Stimulated activated CD4-positive, alpha-beta T cell treated with anti-CD3 and anti-CD28 coated beads, Interleukin-12 subunit alpha, Interleukin-12 subunit beta, amount 100 ng/mL, for 4 hours (primary cell): ENCODE measurements around the gene TADA3.
"Not testable (repeated sequence)": the region's sequence is repeated elsewhere in the genome, so short reads cannot be mapped to it uniquely, and the experiment has no call there.

Experiments
- DNase-seq: peaks from one replicate; pipeline ENCODE4 v3.0.0-alpha.2; 2020

Gene TADA3

DNA sequence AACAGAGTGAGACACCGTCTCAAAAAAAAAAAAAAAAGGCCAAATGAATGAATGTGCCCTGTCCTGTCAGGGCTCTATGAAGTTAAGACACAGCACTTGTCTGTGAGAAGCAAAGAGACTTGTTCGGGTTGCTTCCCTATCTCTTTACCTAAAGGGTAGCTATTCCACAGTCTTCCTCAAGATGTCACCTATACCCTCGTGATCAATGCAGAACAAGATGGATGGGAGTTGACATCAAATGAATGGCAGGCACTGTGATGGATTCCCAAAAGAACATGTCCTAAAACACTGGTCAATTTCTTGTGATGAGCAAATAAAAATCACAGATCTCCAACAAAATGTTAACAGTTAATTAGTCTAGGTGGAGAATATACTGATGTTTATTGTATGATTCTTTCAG, 9.5 kb downstream of the TADA3 start:
- no peak for DNase-seq

DNA sequence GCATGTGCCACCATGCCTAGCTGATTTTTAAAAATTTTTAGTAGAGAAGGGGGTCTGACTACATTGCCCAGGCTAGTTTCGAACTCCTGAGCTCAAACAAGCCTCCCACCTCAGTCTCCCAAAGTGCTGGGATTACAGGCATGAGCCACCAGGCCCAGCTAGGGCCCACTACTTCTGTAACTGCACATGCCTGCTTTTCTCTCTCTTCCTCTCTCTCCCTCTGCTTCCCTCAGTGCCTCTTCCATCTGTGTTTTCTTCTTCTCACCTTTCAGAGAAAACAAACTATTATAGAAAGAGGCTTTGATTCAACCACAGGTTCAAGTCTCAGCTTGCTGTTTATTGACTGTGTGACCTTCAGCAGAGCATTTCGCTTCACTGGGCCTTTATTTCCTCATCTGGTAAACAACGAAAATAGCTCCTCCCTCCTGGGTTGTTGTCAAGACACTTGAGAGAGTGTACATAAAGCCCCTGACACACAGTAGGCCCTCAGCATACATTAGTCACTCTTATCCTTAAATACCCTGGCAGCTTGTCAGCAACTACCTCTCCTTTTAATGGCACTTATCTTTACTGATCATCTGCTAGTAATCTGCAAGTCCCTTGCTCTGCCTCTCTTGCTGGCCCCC, 10.2 kb downstream of the TADA3 start:
- DNase-seq, result no peak

DNA sequence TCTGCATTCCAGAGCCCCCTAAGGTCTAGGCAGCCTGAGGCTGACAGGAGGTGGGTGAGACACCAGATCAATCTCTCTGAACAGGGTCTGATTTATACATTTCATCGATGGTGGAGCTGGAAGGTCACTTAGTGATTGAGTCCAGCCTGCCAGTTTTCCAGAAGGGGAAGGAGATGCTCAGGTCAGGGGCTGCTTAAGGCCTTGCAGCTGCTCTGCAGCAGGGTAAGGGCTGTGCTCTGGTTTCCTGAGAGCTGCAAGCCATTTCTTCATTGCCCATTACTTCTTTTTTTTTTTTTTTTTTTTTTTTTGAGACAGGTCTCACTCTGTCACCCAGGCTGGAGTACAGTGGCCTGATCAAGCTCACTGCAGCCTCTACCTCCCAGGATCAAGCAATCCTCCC, 10.7 kb downstream of the TADA3 start:
- DNase-seq, result no peak

- no peak for DNase-seq
Measured at GRCh38 chr3:9780910-9781309, 11.4 kb downstream of the TADA3 start.

- DNase-seq, result no peak
Measured at GRCh38 chr3:9780458-9780812, 11.8 kb downstream of the TADA3 start.

DNA sequence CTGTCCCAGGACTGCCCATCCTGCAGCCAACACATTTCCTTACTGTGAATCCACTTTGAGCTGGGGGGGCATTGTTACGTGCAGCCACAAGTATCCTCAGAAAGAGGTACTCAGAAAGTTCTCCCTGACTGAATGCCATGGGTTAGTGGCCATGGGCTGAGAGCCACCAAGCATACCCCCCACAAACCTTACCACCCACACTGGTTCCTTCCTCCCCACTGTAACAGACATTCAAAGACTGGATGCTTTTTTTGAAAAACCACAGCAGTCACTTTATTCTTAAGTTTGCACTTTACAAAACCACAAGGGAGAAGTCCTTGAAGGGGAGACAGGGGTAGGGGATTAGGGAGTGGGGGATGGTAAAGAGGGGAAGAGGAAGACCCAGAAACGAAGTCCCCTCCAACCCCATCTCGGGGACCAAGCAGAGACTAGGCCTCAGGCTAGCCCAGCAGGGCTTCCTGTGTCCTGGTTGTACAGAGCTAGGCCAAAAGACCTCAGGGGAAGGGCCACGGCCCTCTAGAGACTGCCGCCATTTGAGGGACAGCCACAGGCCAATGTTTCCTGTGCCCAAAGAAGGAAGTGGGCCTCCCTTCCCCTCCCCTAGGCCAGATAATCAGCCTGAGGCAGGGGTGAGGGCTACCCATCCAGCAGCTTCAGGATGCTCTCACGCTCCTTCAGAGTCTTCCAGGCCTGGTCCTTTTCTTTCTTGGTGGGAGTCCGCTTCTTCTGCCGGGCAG, 12.4 kb downstream of the TADA3 start:
- no peak for DNase-seq

DNA sequence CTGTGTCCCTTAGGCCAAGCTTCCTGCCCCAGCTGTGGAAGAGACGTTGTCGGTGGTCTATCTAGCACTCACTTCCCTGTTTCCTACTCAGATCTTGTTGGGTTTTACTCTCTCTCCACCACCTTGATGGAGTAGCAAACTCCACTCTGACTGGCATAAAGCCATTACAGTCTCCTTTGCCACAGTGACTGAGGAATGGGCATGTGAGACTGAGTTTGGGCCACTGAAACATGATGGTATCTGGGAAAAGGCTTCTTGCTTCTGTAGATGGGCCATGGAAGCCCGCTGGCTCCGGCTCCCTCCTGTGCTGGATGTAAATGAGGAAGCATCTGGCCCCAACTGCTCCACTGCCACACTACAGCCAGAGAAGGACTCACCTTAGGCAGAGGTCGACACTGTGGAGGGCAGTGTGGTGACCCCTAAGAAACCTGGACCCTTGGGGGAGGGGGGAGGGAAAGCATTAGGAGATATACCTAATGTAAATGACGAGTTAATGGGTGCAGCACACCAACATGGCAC, 13.1 kb downstream of the TADA3 start:
- no peak for DNase-seq

DNA sequence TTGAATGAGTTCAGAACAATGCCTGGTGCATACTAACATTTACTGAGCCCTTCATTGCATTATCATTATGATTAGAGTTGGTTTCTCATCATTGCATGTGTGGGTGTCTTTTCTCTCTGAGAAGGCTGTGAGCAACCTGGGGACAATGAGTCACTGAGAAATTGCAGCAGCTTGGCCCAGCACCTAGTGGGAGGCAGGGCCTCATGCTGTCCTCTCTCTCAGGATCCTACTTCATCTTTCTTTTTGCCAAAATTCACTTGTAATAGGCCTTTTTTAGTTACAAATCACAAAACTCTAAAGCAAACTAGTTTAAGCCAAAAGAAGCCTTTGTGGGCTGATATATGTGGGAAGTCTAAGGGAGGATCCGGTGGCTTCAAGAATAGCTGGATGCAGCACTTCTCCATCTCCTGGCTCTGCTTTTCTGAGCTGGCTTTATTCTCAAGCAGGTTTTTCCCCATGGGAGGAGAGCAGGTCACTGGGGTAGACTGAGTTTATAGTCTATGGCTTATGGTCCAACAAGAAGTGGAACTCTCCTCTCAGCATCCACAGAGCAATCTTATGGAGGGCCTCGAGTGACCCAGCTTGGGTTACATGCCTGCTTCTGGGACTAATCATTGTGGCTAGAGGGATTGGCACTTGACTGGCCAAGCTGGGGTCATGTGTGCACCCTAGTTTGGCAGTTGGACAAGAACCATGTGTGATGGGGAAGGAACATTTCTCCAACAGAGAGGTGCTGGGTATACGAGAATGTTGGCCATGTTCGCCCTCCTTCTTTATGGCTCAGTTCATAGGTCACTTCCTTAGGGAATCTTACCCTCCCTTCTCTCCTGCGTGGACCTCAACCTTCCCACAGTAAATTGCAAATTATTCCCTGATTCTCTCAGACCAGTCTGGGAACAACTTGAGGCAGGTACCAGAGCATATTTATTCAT, 13.9 kb downstream of the TADA3 start:
- DNase-seq, result peak; percentile 52

DNA sequence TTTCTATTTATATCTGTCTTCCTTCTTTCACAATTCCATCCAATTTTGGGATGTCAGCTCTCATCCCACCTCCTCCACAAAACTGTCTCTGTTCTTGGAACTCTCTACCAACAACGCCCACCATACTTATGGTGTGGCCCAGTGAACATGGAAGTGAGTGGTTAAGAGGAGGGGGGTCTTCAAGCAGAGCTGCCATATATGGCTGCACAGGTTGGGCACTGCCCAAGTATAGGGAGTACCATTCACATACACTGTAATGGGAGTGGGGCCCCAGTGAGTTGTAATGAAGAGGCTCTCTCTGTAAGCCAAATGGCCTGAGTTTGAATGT, 14.6 kb downstream of the TADA3 start:
- DNase-seq, result no peak

GRCh38 chr3:9776896-9777693, 15.2 kb downstream of the TADA3 start:
- DNase-seq, result no peak

DNA sequence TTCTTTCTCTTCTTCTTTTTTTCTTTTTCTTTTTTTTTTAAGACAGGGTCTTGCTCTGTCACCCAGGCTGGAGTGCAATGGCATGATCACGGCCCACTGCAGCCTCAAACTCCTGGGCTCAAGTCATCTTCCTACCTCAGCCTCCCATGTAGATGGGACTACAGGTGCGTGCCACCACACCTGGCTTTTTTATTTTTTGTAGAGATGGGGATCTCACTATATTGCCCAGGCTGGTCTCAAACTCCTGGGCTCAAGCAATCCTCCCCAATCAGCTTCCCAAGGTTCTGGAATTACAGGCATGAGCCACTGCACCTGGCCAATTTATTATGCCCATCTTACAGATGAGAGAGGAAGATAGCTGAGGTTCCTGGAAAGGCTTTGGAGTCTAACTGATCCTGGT, 21.3 kb downstream of the TADA3 start:
- not testable (repeated sequence) for DNase-seq

DNA sequence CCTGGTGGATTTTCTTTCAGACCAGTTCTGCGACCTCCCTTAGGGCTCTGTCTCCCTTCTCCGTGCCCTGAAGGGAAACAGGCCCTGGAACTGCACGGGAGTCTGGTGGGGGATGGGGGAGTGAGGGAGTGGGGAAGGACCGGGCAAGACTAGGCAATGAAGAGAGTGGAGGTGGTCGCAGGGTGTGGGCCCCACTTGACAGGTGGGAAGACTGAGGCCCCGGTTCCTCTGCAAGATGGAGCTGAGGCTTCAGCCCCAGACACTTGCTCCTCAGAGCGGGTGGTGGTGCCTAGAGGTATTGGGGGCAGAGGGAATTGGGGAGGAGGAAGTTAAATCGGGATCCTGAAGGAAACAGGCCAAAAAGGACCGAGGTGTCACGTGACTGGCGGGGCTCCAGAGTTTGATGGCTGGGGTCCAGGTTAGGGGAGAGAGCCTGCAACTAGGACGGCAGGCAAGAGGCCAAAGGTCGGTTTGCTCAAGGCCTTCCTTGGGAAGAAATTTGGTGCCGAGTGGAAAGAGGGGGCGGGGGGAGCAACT, 21.9 kb downstream of the TADA3 start:
- no peak for DNase-seq

DNA sequence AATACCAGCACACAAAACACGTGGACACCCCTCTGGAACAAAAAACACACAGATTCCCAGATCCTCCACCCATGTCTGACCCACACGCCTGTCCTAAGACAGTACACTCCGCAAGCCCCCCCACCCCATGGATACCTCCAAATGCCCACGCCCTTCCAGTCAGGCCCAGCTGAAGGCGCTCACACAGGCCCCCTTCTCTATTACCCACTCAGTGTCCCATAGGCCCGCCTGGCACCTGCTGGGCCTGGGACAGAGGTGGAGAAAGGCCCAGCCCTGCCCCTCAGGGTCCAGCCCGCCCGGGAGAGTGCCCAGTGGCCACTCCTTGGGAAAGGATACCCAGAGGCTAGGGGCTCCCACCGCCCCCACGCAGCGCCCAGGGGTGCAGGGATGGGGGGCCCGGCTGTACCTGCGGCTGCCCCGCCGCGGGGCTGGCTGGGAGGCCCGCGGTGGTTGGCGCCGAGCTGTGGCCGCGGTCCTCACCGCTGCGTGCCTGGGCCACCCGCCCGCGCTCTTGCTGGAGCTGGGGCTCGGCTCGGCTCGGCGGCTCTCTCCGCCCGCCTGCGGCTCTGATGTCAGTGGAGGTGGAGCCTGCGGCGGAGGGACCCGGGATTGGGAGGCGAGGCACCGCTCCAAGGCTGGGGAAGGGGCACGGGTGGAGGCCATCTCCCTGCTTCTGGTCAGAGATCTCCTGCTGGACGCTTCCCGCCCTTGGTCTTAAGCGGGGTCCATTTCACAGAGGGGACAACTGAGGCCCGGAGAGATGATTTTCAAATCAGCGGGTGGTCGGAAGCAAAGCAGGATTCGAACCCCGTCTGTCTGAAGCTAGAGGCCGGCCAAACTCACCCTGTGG, 22.6 kb downstream of the TADA3 start, which contains the start of gene CAMK1:
TSS of gene CAMK1 (minus strand) at position 522 of the 850 bp plus-strand sequence. CDS start 2,198 bp downstream, outside the sequence.
- DNase-seq, result peak; percentile 63

DNA sequence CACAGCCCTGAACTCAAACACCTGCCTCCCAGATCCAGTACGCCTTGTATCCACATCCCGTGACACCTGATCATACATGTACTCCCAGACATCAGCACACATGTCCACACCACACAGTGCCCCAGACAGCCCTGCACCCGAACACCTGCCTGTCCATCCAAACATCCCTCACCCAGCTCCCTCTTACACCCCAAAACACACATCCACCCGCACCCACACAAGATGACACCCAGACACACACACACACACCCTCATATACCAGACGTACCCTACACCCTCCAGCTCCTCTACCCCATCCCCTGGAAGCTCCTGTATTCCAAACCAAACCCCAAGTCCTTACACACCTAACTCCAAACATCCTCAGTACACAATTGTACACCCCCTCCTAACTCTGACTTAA, 23.3 kb downstream of the TADA3 start:
- DNase-seq, result no peak

DNA sequence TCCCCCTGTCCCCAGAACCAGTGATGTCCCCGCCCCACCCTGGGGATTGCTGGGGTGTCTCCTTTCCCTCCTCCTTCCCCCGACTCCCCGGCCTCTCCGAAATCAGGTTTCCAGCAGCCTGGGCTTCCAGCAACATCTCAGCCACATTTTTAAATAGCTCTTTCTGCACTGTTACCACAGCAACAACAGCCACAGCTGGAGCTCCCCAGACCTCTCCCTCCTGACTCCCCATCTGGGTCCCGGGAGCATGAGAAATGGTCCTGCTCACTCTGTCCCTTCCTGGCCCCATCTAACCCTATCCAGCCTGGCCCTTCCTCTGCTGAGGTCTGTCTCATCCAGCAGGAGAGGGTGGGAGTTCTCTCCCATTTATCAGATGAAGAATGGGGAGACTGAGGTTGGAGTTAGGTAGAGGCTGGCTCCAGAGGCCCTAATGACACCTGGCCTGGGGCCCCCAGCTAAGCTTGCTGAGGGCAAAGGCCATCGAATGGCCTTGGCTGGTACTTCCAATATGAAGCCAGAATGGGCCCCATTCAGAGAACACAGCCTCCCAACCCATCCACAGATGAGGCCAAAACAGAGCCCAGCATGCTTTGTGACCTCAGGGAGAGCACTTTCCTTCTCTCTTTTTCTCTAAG, 24.0 kb downstream of the TADA3 start:
- DNase-seq, result no peak

- no peak for DNase-seq
Measured at GRCh38 chr3:9767418-9767817, 24.9 kb downstream of the TADA3 start.

DNA sequence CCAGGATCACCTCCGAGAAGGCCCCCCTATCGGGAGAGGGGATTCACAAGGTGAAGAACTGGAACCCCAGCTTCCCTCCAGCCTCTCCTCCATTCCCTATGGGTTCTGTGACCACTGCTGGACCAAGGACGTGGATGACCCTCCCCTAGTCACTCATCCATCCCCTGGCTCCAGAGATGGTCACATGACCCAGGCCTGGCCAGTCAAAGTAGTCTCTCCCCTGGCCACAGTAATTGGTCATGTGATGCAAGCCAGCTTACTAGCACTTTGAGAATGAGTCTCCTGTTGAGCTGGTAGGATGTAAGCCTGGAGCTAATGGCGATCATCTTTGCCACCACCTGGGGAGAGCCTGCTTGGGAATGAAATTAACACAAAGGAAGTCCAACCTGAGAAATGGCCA, 26.4 kb downstream of the TADA3 start:
- no peak for DNase-seq

DNA sequence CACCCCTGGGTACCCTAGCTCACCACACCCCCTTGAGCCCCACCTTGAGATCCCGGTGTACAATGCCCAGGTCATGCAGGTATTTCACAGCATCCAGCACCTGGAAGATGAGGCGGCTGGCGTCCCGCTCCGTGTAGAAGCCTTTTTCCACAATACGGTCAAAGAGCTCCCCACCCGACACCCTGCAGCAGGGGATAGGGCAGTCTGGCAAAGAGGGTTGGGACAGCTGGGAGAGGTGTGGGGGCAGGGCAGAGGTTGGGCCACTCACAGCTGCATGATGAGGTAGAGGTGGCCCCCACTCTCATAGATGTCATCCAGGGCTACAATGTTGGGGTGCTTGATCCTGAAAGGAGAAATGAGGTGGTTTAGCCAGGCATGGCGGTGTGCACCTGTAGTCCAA, 29.4 kb downstream of the TADA3 start:
- DNase-seq, result no peak

- no peak for DNase-seq
Measured at GRCh38 chr3:9761919-9762318, 30.4 kb downstream of the TADA3 start.

GRCh38 chr3:9760779-9761505, 31.3 kb downstream of the TADA3 start:
- DNase-seq, result no peak
